Left cardiac atrium (tissue), 2 donors: ENCODE results near the gene KRTAP5-1. TPM values are rescaled to one million over a fixed set of nuclear protein-coding genes. Genes with fewer than 3 reads are reported as not detected.

Experiments used
- total RNA-seq, 2 donors: library from RNA; stranded (reverse); fragmentation: NEBNext Ultra II Directional; extraction: Animal tissue kit (Norgen Biotek cat#: 25700); gene quantifications; one replicate each; pipeline ENCODE4 v1.2.1, GENCODE V29; 2021
- donor health status: DM: no; HTN: yes; CAD: no; lungs with severe emphysema.
- donor health status: DM: yes; HTN: yes; CAD: no.

Gene KRTAP5-1
- total RNA-seq, 2 donors from 2014 or later: not detected

Other genes with a start within 250 kb of the KRTAP5-1 start
- 1 to 10 TPM; 1.3 to 1.6 TPM for gene BRSK2, start 195.3 kb downstream of the KRTAP5-1 start, total RNA-seq
- gene MOB2, start 98.5 kb downstream of the KRTAP5-1 start, total RNA-seq: 10 to 100 TPM; 36.6 to 44.0 TPM
- 10 to 100 TPM in 1 of 2 donors, 1 to 10 TPM in 1; 9.0 to 21.7 TPM for gene DUSP8, start 13.0 kb downstream of the KRTAP5-1 start, total RNA-seq
- gene KRTAP5-2, start 13.0 kb upstream of the KRTAP5-1 start, total RNA-seq: not detected
- gene KRTAP5-3, start 23.2 kb upstream of the KRTAP5-1 start, total RNA-seq: not detected
- gene KRTAP5-4, start 36.9 kb upstream of the KRTAP5-1 start, total RNA-seq: not detected
- gene KRTAP5-5, start 44.5 kb upstream of the KRTAP5-1 start, total RNA-seq: not detected
- gene KRTAP5-6, start 111.9 kb upstream of the KRTAP5-1 start, total RNA-seq: not detected
- gene IFITM10, start 165.3 kb upstream of the KRTAP5-1 start, total RNA-seq: under 1 TPM; 0.27 to 0.76 TPM
- 100 to 1,000 TPM; 635 to 667 TPM for gene CTSD, start 178.6 kb upstream of the KRTAP5-1 start, total RNA-seq
- gene SYT8, start 249.7 kb upstream of the KRTAP5-1 start, total RNA-seq: not detected